Measurements from ENCODE around the gene ITPR1. TPM values are rescaled to one million over a fixed set of nuclear protein-coding genes. Genes with fewer than 3 reads are reported as not detected.

The ITPR1 gene
- total RNA-seq, 1 experiment from 2014 or later, result 9.9 TPM

DNA sequence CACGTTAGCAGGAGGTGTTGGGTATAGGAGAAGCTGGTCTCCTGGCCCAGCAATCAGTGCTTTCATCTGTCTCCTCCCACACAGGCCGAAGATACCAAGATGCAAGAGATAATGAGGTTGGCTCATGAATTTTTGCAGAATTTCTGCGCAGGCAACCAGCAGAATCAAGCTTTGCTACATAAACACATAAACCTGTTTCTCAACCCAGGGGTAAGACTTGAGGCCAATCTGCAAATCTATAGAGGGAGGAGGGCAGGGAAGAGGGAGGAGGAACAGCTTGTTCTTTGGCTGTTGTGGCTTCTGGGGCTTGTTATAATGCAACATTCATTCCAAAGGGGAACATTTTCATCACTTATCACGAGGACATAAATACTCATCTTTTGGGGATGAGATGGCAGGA, 195.3 kb downstream of the ITPR1 start:
- DNase-seq (ENCODE audit: low spot score), result no peak
- in situ Hi-C loops (cut with HindIII; ENCODE audit: low sequenced_read_pairs), result no loop called here

DNA sequence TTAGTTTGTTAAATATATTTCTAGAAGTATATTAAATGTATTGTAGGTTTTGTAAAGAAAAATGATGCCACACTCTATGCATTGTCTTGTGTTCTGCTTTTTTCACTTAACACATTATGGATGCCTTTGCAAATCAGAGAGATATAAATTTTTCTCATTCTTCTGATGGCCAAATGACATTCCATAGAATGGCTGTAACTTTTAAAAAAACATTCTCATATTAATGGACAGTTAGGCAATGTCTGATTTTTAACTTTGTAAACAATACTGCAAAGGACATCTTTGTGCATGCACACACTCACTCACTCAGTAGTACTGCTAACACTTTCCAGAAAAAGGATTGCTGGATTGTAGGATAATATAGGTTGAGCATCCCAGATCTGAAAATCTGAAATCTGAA, 195.9 kb downstream of the ITPR1 start:
- in situ Hi-C loops (cut with HindIII; ENCODE audit: low sequenced_read_pairs), result no loop called here
- no peak for DNase-seq (ENCODE audit: low spot score)

DNA sequence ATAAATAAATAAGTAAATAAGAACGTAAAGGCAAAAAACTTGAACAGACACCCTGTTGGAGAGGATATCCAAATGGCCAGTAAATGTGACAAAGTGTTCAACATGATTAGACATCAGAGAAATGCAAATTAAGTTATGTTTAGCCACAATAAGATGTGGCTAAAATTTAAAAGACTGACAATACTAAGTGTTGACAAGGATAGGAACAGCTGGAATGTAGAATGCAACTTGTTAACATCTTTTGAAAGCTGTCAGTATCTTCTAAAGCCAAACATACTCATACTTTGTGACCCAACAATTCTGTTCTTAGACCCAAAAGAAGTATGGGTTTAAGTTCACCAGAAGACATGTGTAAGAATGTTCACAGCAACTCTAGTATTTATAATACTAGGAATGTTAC, 197.1 kb downstream of the ITPR1 start:
- in situ Hi-C loops (cut with HindIII; ENCODE audit: low sequenced_read_pairs), result no loop called here
- DNase-seq (ENCODE audit: low spot score), result no peak

DNA sequence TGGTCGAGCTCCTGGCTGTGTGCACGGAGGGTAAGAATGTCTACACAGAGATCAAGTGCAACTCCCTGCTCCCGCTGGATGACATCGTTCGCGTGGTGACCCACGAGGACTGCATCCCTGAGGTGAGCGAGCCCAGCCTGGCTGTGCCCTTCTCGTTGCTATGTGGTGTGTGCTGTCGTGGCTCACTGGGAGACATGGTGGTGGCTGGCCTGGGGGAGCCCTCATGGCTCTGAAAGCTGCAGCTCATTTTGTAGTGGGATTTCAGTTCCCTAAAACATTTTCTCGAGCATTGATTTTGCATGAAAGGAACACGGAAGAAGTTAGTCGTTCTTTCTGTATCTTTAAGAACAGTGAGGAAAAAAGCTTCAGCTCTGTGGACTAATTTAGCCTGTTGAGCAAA, 200.5 kb downstream of the ITPR1 start:
- in situ Hi-C loops (cut with HindIII; ENCODE audit: low sequenced_read_pairs), result no loop called here
- DNase-seq (ENCODE audit: low spot score), result no peak

DNA sequence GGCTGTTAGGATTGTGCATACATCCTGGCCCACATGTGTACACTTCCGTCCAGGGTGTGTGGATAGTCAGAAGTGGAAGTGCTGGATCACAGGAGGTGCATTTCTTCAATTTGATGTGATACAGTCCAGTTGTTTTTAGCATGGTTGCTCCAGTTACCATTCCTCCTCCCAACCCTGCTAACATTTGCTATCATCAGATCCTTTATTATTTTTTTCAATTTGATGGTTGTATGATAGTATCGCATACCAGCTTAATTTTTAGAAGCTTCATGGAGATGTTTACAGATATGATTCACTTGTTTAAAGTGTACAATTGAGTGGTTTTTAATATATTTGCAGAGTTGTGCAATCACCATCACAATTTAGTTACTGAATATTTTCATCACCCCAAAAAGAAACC, 202.7 kb downstream of the ITPR1 start:
- in situ Hi-C loops (cut with HindIII; ENCODE audit: low sequenced_read_pairs), result no loop called here
- DNase-seq (ENCODE audit: low spot score), result no peak

DNA sequence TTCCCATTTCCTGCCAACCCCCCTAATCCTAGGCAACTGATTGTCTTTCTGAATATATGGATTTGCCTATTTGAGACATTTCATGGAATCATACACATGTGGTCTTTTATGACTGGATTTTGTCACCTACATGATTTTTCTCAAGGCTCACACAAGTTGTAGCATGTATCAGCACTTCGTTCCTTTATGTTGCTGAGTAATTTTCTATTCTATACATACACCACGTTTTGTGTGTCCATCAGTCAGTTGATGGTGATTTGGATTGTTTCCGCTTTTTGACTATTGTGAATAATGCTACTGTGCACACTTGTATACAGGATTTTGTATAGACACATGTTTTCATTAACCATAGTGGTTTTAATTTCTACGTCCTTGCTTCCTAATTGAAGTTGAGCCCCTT, 203.1 kb downstream of the ITPR1 start:
- in situ Hi-C loops (cut with HindIII; ENCODE audit: low sequenced_read_pairs), result no loop called here
- DNase-seq (ENCODE audit: low spot score), result no peak

DNA sequence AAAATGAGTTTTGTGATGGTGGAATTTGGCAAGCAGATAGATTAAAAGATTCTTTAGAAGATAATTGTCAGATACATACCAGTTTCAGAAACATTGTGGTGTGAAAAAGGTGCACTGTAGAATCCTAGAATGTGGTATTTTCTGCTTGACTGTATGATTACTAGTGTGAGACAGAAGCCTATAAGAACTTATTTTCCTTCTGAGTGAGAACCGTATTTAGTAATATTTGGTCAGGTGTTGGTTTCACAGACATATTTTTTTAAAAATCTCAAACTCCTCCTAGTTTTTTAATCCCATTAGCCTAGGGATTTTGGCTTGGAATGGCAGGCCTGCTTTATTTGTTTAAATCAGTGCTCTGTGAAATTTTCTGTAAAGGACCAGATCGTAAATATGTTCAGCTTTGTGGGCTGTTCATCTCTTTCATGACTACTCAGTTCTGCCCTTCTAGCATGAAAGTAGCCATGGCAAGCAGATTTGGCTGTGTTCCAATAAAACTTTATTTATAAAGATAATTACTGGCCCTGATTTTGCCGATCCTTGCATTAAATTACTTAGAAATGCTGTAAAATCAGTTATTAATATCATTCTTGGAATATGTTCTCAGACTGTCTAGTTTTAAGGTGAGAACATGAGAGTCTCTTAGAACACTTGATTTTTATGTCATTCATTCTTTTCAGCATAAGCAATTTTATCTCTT, 205.1 kb downstream of the ITPR1 start:
- in situ Hi-C loops (cut with HindIII; ENCODE audit: low sequenced_read_pairs), result no loop called here
- no peak for DNase-seq (ENCODE audit: low spot score)

DNA sequence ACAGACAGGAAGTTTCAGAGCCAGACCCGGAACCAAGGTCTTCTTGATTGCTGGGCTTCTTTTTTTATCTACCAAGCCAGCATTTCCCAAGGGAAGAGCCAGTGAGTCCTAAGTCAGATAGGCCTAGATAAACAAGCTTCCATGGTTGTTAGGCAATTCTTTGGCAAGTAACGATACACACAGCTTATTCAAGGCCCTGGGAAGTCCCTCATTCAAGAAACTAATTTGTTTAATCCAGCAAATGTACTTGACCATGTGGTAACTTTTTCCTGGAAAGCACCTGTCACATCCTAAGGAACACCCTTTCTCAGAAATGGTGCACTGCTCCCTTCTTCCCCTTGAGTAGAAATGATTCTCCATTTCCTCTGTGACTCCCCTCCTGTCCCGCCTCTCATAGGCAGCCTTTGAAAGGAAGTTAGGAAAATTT, 209.9 kb downstream of the ITPR1 start:
- DNase-seq (ENCODE audit: low spot score), result no peak
- in situ Hi-C loops (cut with HindIII; ENCODE audit: low sequenced_read_pairs), result no loop called here

DNA sequence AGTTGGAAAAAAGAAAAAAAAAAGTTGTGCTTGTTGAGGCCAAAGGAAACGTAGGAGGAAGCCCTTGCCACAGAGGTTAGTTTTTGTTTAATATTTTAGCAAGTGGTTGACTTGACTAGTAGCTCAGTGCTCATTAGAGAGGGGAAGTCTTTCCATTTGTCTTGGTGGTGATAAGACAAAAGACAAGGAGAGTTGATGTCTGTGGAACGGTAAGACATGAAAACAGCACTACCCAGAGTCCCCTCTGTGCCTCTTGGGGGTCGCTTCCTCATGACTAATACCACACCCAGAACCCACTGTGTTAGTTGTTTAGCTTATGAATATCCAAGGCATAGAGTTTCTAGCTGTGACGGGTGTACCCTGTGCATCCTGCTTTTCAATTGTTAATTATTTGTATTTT, 211.4 kb downstream of the ITPR1 start:
- in situ Hi-C loops (cut with HindIII; ENCODE audit: low sequenced_read_pairs), result no loop called here
- no peak for DNase-seq (ENCODE audit: low spot score)

DNA sequence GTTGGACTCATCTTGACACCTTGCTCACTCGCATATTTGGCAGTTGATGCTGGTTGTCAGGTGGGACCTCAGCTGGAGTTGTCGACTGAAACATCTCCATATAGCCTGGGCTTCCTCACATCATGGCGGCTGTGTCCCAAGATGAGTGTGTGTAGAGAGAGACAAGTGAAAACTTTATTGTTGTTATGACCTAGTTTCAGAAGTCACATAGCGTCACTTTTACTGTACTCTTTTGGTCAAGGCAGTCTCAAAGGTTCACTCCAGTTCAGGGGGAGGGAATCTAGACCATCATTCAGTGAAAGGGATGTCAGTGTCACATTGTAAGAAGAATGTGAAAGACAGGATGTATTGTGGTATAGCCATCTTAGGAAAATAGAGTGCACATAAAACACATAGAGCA, 214.2 kb downstream of the ITPR1 start:
- in situ Hi-C loops (cut with HindIII; ENCODE audit: low sequenced_read_pairs), result no loop called here
- no peak for DNase-seq (ENCODE audit: low spot score)

DNA sequence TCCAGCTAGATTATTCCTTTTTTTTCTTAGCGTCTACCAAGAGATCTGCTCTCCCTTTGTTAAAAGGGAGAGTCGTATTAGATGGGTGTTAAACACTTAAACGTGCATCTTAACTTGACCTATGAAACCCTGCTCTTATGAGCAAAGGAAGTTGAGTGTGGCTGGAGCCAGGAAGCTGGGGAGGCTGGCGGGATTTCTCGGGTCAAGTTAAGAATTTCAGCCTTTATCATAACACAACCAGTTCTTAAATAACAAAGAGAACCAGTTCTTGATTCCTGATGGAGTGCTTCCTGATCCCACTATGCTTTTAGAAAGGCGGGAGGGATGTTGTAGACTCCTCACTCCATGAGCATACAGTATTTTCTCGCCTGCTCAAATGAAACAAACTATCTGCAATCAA, 215.1 kb downstream of the ITPR1 start:
- in situ Hi-C loops (cut with HindIII; ENCODE audit: low sequenced_read_pairs), result no loop called here
- DNase-seq (ENCODE audit: low spot score), result no peak

DNA sequence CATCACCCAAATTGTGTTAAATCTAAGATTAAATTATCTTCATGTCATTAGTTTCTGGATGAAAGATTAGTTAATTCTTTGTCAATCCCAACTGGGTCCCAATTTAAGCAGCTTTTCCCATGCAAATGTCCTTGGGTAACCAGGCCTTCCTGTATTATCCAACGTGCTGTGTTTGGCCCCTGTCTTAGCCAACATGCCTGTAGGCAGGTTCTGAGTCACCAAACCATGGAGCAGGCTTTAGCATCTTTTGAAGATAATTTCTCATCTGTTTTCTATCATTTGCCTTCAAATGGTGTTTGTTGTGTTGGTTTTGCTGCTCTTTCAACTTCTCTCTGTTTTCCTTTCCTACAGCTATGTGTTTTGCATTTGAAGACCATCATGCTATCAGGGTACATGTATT, 216.2 kb downstream of the ITPR1 start:
- no peak for DNase-seq (ENCODE audit: low spot score)
- in situ Hi-C loops (cut with HindIII; ENCODE audit: low sequenced_read_pairs), result no loop called here

DNA sequence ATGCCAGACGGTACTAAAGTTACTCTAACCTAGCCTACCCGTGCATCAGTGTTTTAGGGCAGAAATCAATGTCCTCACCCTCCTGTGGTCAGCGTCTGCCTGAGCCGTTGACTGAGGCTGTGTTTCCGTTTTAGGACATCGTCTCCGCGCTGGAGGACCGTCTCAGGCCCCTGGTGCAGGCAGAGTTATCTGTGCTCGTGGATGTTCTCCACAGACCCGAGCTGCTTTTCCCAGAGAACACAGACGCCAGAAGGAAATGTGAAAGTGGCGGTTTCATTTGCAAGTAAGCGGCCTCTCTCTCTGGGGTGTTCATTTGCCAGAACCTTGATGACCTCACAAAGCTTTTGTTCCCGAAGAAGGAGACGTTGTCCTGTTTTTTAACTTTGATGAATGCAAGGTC, 217.0 kb downstream of the ITPR1 start:
- DNase-seq (ENCODE audit: low spot score), result no peak
- in situ Hi-C loops (cut with HindIII; ENCODE audit: low sequenced_read_pairs), result no loop called here

DNA sequence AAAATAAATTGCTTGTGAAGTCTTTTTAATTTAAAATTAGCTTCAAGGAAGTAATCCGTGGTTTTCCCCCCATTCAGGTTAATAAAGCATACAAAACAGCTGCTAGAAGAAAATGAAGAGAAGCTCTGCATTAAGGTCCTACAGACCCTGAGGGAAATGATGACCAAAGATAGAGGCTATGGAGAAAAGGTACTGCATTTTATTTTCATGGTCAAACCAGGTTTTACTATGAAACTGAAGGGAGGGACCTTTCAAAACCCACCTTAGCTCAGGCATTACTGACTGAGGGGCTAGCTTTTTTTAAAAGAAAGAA, 218.5 kb downstream of the ITPR1 start:
- DNase-seq (ENCODE audit: low spot score), result no peak
- in situ Hi-C loops (cut with HindIII; ENCODE audit: low sequenced_read_pairs), result no loop called here

DNA sequence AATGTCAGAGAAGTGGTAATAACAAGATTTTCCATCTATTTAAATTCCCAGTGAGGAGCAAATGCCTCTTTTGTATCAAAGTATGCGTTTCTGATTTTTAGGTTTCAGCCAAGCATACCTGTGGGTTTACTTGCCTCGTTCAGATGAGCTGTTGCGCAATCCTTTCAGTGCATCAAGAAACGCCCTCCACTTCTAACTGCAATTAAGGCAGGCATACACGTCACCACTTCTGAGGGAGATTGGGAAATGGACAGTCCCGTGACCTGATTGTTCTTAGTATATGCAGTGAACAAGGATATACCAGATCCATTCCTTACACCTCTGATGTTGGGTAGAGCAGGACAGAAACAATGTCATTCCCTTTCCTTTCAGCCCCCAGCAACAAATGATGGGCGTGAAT, 219.0 kb downstream of the ITPR1 start:
- no peak for DNase-seq (ENCODE audit: low spot score)

DNA sequence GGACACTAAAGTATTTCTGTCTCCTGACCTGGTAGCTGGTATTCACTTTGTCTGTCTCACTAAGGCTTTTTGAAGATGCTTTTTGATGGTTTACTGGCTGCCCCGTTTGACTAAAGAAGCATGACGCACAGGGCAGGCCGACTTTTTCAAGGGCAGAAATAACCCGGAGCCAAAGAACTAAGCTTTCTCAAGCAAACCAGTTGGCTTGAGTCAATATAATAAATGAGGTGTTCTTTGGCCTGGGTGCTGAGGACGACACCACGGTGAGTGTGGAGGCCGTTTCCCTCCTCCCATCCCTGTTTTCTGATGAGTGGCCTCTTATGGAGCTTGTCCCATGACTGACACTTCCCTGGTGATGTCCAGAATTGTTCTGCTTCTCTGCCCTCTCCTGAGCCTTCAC, 220.9 kb downstream of the ITPR1 start:
- no peak for DNase-seq (ENCODE audit: low spot score)
- in situ Hi-C loops (cut with HindIII; ENCODE audit: low sequenced_read_pairs), result no loop called here

More for the DNA sequence above, 219.0 kb downstream of the ITPR1 start:
- in situ Hi-C loops (cut with HindIII; ENCODE audit: low sequenced_read_pairs), result no loop called here

DNA sequence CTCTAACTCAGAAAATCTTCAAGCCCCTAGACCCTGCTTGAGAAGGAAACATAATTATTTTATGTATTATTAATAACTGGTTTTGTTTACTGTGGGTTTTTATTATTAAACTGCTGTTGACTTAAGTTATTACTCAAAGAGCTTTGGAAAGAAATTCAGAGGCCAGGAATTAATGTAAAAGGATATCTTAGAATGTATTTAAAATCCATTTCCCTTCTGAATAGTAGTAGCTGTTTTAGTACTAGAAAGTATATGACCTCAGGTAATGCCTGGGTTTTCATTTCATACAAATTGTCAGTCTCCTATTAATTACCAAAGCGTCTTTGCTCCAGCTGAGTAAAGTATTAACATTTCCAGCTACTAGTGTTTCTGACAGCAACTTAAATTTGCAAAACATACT, 223.1 kb downstream of the ITPR1 start:
- in situ Hi-C loops (cut with HindIII; ENCODE audit: low sequenced_read_pairs), result no loop called here
- DNase-seq (ENCODE audit: low spot score), result no peak

DNA sequence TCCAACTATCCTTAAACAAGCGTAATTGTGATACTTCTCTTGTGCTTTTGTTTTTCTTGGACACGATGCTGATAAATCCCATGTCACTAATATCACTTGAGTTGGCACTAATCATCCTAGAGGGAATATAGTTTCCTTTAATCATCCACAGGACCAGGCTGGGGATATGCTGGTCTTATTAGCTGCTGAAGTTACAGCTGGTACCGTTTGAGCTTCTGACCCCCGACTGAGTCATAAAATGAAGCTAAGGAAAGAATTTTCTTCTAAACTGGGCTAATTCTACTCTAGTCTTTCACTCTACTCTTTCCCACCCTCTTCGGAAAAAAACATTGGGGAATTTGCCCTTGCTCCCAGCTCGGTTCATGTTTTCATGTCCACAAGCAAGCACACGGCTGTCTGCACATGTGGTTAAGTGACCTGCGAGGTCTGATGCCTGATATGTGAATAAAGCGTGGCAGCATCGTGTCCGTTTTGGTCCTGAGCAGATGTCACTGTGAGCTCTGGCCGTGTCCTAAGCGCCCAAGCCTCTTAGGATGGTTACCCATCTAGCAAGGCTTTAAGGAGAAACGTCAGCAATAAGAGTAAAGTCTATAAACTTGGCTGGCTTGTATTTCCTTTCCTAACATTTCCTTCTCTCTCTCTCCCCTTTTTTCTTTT, 223.7 kb downstream of the ITPR1 start:
- in situ Hi-C loops (cut with HindIII; ENCODE audit: low sequenced_read_pairs), result no loop called here
- DNase-seq (ENCODE audit: low spot score), result no peak

DNA sequence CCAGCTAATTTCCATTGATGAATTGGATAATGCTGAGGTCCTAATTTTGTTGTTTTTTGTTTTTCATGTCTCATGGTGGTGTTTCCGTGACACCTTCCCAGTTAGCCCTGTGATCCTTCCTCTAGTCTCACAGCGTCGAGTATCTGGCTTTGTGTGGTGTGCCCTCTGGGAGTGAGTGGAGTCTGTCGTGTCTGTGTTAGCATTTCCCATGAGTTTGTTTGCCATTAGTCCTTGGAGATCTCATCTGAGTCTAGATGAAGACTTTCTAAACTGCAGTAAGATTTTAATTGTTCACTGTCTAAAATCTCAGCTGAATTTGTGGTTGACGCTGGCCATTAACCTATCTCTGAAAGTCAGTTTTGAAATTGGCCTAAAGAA, 224.2 kb downstream of the ITPR1 start:
- DNase-seq (ENCODE audit: low spot score), result no peak
- in situ Hi-C loops (cut with HindIII; ENCODE audit: low sequenced_read_pairs), result no loop called here

DNA sequence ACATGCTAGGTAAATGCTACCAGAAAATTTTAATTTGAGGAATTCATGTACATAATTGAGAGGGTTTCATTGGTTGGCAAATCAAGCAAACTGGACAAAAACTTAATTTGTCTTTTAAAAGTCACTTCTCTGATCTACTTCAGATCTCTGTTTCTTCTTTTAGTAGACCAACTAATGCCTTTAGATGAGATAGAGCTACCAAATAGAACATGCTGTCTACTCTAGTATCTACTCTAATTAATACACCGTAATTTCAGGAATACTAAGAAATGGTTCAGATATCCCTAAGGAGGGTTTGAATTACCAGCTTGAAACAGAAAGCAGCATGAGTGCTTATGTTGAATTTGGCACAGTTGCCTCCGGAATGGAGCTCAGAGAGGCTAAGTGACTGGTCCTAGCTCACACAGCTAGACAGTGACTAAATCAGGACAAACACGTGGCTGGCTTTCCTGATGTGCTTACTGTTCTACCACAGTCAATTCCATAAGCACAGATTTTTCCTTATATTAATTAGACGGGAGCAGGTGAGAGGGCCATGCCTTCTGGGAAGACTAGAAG, 225.1 kb downstream of the ITPR1 start:
- no peak for DNase-seq (ENCODE audit: low spot score)
- in situ Hi-C loops (cut with HindIII; ENCODE audit: low sequenced_read_pairs), result no loop called here

DNA sequence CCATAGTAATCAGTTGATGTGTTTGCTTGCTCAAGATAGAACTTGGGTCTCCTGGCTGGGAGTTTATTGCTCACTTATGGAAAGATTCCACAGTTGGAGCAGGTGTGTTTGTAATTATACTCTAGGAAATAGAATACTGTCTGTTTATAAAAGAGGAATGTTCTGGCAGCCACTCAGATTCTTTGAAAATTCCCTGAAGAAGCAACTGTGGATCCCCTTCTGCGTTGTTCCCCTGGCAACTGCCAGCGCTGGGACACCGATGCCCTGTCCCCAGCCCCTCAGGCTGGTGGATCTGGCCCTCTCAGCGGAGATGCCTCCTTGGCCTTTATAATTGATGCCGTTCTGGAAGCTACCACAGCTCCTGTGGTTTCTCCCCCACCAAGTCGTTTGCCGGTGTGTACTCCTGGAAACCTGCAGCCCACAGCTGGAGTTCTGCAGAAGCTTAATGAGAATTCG, 225.9 kb downstream of the ITPR1 start:
- DNase-seq (ENCODE audit: low spot score), result no peak
- in situ Hi-C loops (cut with HindIII; ENCODE audit: low sequenced_read_pairs), result no loop called here
